ENCODE data around the gene FAXC.
A peak's percentile ranks its signal among the peaks of the same experiment; 100 is the strongest.
"Not testable (repeated sequence)": the region's sequence is repeated elsewhere in the genome, so short reads cannot be mapped to it uniquely, and the experiment has no call there.

Gene FAXC

DNA sequence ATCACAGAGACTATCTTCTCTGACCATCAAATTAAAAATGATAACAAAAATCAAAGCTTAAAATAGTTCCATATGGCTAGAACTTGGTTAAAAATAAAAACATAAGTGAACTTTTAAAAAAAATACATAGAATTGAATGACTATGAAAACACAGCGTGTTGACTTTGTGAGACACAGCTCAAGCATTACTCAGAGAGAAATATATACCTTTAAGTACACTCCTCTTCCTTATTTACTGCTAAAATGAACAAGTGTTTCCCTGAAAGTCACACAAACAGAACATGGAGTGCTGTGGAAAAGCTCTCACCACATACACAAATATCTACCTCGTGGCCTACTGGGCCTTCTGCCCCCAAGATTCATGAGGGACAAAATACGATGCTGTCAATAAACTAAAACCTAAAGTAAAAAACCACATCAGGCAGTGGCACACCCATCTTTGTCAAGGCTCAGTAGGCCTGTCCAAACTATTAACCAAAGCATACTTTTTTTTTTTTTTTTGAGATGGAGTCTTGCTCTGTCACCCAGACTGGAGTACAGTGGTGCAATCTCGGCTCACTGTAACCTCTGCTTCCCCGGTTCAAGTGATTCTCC, 7.5 kb downstream of the FAXC start:
- no peak for DNase-seq (ENCODE audit: low spot score)

DNA sequence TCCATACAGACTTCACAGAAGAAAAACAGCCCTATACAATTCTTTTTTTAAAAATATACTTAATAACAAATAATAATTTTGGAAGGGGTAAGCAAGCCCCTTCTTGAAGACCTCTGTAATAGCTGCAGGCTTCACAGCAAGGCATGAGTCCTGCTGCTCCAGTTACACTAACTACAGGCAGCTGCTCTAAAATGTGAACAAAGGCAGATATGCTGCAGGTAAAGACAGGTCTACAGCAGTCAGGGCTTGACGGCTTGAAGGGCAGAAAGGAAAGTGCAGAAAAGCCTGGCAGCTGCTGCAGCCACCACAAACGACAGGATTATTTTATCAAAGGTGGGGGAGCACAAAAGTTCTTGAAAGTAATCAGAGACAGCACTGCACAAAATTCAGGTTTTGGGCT, 11.3 kb downstream of the FAXC start:
- no peak for DNase-seq (ENCODE audit: low spot score)

DNA sequence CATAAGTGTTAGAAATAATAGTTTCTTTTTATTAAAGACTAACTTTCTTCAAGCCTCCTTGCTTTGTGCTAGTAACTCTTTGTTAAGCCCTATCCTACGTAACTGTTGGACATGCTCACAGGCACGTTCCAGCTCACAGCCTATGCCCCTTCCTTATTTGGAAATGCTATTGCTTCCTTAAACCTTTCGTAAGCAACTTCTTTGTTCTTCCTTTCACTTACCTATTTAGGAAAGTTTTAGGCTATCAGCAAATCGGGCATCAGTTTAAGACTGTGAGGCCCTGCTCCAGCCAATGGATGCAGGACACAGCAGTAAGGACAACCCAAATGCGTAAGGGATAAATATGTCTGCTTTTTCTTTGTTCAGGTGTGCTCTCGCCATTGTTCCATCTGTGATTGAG, 14.2 kb downstream of the FAXC start:
- not testable (repeated sequence) for DNase-seq (ENCODE audit: low spot score)

DNA sequence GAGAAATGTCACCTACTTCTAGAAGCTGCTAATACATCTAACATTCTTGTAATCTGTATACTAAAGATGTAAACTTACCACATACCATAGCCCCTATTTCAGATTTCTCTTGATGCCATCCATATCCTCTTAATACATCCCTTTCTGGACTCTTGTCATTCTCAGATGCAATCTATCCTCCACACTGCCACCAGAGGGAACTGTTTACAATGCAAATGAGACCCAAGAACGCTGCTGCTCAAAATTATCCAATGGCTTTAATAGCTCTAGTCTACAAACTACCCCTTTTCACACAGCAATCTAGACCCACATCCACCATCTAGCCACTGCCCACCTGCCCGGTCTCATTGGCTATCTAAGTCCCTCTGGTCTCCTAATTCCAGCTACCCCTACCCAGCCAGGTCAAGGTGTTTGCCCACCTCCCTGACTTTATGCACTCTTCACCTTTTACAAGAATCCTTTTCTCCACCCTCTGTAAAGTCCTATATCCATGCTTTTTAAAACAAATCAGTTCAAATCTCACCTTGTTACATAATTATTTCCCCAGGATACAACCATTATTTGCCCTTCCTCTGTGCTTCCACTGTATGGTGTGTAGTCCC, 14.8 kb downstream of the FAXC start:
- DNase-seq (ENCODE audit: low spot score): peak; percentile 76

DNA sequence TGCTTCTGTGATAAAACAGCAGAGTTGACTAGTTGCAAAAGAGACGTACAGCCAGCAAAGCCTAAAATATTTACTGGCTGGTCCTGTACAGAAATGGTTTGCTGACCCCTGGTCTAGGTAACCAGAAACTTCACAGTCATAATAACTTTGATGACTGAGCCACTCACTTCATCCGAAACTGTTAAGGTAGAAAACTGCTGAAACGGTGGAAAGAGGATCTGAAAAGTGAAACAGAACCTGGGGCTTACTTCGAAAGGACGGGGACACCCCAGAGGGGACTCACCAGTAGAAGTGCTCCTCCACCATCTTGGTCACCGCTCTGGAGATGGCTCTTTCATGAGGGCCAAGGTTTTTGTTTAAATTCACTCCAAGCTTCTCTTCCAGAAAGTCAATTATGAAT, 16.4 kb downstream of the FAXC start:
- DNase-seq (ENCODE audit: low spot score): no peak

DNA sequence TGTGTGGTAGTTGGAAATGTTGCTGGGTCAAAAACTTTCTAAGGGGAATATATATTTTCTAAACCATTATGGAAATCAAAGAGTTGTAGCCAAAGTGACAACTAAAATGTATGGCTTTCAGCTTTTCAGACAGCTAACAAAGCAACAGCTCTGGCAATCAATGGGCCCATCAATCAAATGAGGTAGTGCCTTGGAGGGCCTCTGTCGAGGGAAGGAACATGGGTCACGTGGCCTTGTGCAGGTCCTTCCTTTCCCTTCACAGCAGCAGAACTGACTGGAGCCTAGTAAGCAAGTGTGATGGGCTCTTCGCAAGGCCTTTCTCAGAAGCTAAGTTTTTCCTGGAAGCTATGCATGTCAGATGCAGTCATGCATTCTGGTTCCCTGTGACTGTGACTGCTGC, 17.9 kb downstream of the FAXC start:
- DNase-seq (ENCODE audit: low spot score): no peak

DNA sequence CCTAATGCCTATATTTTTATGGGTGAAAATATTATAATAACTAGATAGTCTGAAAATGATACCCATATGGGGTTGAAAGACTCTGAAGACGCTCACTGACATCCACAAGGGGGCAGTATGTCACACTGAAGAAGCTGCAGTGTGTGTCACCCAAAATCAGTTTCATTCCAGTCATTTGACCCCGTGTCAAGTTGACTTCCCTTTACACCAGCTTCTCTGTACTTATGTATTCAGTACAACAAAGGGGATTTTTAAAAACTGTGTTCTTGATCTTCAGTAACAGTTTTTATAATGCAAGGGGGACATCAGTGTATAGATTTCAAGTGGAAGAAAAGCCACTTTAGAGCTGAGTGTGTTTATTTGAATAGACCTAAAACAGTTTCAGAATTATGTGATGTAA, 19.3 kb downstream of the FAXC start:
- DNase-seq (ENCODE audit: low spot score): peak; percentile 85

DNA sequence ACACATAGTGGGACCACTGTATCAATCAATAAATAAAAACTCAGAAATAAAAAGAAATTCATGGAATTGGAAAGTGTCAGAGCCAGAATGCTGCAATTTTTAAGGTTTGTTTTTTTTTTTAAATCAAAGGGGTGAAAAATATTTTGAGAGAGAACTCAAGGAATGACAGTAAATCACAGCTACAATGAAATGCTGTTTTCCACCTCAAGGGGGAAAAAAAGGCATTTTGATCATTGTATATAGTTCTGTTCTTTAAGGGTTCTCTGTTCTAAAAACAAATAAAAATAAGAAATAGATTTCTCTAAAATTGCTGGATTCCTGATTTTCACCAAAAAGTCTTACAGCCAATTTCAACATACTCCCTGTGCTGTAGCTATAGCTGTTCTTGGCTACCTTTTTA, 24.5 kb downstream of the FAXC start:
- no peak for DNase-seq (ENCODE audit: low spot score)

DNA sequence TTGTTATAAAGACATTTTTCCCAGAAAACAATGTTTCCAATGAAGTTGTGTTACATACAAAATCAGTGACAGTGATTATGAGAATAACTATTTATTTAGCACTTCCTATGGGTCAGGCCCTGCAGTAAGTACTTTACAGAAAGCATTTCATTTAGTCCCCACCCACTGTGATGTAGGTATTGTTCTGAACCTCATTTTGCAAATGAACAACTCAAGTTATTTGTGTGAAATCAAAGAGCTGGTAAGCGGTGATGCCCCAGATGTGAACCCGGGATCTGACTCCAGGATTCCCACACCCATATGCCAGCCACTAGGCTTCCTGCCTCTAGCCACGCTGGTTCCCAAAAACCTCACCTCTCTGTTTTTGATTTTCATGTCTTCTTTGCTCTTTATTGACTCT, 30.9 kb downstream of the FAXC start:
- no peak for DNase-seq (ENCODE audit: low spot score)

DNA sequence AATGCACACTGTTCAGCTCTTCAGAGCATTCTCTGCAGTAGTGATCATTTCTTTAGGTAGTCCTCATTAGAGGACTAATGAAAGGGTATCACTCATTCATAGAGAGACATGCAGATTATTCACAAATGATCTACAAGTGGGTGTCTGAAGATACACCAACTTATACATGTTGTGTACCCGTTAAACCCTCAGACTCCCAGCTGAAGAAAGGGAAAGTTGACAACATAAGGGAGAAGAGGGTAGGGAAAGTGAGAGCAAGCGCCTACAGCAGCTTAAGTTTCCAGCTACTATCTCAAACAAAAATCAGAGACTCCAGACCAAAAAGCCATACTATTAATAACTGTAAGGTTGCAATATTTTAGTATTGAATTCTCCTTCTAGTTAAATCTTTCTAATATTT, 37.1 kb downstream of the FAXC start:
- no peak for DNase-seq (ENCODE audit: low spot score)

DNA sequence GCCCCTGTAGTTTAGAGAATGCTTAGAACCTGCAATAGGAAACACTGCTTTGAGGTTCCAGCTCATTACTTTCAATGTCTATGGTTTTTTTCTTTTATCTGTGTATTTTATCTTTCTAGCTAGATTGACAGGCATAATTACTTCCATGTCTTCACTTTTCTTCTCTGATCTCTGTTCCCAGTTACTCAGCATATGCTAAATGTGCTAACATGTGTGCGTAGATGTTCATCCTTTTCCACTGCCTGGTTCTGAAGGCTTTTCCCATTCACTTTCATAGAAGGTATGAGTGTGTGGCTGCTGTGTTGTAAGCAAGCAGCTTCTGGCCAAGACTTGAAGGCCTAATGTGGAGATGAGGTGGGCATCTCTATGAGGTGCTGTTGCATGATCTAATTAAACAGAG, 38.9 kb downstream of the FAXC start:
- no peak for DNase-seq (ENCODE audit: low spot score)

DNA sequence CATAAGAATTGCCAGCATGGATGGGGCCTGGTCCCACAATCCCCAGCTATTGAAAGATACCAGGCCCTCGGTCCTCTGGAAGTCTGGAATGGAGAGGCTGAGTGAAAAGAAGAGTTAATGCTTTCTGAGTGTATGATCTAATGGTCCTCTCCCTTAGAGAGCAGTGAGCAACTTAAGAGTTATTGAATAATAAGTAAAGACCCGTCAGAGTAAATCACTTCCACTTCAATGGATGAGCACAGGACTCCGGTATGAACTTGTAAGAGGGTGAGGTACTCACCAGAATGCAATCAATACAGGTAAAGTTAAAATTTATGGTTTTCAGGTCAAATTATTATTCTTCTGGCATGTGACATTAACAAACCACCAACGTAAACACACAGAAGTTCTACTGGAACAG, 39.9 kb downstream of the FAXC start:
- DNase-seq (ENCODE audit: low spot score): no peak

DNA sequence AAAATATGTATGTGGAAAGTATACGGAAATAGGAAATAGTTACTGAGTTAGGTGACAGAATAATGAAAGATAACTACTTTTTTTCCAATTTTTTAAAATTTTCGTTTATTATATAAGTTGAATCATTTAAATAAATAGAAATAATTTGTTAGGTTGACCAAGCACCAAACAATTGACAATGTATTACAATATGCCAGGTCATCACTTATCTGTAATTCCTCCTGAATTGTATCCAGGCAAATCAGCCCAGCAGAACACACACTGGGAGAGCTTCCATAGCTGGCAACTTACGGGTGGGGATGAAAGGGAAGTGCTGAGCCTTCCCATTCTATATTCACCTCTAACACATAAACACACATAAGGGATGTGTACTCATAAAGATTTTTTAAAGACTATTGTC, 40.7 kb downstream of the FAXC start:
- DNase-seq (ENCODE audit: low spot score): no peak

DNA sequence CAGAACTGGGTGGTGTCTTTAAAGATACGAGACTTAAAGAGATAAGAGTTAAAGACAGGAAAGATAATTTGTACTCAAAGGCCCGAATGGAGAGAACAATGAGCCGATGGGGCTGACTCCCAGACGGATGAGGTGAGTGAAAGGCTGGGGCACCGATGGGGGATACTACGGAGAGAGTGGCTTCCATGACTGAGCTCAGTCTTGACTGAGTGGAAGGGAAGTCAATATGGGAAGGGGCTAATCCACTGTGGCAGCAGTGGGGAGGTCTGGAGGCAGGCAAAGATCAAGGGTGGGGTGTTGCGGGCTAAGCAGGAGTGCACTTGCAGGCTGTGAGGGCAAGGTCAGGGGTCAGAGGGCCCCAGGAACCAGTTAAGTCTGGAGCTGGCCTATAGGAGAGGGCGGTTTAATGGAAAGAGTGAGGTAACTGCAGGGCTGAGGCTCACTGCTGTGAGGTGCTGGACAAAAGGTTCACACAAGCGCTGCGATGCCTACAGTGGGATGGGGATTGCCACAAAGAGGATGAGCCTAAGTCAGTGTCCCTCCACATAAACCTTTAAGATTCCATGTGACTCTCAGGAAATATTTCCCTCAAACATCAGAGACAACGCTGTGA, 42.1 kb downstream of the FAXC start:
- DNase-seq (ENCODE audit: low spot score): no peak

DNA sequence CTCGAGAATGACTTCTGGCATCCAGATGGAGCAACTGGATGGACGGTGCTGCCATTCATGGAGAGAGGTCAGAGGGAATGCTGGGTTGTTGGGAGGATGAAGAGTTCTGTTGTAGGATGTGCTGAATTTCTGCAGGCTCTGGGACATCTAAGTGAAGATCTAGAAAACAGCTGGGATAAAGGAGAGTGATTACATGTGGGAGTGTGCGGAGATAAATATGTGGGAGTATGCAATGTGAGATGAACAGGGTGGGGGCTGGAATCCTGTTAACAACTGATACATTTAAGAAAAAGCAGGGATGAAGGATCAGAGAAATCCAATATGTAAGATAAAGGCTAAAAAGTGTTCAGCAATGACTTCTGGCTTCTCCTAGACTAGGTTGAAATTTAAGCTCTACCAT, 43.1 kb downstream of the FAXC start:
- DNase-seq (ENCODE audit: low spot score): no peak

DNA sequence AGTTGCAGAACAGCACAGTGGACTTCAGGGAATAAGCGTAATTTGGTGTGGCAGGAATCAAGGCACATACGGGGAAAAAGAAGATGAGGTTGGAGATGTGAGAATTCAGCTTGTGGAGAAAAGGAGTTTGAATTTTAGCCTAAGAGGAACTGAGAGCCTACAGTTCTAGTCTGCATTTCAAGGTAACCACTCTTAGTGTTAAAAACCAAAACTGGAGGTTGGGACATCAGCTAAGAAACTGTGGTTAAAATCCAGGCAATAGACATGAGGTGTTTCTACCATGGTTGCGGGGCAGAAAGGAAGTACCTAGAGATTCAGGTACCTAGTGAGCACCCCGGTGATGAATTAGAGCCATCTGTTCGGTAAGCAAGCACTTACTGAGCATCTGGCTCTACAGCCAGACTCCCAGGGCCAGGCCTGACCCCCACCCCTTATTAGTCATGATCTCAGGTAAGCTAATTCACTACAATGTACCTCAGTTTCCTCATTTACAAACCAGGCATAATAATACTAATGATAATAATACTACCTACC, 44.4 kb downstream of the FAXC start:
- DNase-seq (ENCODE audit: low spot score): no peak

DNA sequence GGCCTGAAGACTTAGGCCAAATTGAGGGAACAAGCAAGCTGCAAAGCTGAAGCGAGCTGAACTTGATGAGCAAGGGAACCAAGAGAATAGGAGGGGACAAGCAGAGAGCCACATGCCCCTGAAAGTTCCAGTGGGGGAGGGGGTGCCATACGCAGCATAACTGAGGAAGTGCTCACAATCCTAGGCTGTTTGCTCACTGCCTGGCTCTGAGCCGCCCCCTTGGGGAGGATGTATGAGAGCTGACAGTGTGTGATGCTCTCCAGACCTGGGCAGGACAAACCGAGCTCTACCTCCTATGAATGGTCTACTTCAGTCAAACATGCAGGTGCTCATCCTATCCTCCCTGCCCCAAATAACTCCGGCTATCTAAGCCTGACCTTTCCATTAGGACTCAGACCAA, 52.1 kb downstream of the FAXC start:
- no peak for DNase-seq (ENCODE audit: low spot score)

DNA sequence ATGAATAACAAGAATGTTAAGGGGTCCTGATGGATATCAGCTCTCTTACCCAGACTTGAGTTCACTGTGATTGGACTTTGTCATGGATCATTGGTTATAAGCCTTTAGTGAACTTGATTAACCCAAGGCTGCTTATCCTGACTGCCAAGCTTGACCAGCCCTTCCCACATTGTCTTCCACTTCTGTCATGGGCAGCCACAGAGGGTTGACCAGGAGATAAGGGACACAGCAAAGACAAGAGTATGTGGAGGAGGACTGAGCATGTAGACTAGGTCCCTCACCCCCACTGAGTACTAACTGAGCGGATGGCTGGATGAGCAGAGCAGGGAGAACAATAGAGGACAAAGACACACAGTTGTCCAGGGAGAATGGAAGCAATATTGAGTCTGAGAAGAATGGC, 52.5 kb downstream of the FAXC start:
- DNase-seq (ENCODE audit: low spot score): no peak

DNA sequence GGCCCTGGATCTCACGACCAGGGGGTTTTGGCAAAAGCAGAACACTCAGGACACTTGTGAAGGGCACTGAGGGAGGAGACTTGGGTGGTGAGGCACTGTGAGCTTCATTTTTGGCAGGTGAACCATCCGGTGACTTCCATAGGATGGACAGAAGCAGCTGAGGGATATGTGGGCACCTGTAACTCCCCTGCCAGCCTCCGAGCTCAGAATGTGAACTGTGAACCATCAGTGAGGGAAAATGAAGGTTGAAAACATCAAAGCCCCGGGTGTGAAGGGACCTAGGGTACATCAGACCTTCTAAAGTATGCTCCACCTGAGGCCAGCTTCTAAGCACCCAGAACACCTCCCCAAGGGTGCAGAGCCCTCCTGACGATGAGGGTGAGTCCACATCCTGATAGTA, 53.2 kb downstream of the FAXC start:
- no peak for DNase-seq (ENCODE audit: low spot score)

DNA sequence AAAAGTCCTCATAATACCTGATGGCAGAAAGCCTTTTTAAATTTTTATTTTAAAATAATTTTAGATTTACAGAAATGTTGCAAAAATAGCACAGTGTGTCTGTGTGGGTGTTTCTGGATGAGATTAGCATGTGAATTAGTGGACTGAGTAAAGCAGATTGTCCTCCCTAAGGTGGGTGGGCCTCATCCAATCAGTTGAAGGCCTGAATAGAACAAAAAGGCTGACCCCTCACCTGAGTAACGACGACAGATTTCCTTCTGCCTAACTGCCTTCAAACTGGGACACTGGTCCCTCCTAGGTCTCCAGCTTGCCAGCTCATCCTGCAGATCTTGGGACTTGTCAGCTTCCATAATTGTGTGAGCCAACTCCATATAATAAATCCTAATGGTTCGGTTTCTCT, 54.2 kb downstream of the FAXC start:
- DNase-seq (ENCODE audit: low spot score): no peak

DNA sequence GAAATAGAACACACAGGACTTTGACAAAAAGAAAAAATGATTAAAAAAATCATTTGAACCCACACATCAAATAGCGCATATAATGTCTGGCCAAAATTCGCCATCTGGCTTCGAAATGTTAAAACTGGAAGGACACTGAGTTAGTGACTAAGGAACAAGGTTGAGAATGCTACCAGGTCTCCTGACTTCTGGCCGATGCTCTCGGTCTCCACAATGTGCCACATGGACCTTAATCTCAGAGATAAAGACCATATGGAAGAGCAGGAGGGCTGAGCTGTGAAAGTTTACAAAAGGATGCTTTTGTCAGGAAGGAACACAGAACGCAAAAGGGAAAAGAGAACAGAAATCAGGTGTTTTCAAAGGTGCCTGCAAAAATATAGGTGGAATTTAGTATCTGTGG, 54.7 kb downstream of the FAXC start:
- no peak for DNase-seq (ENCODE audit: low spot score)

DNA sequence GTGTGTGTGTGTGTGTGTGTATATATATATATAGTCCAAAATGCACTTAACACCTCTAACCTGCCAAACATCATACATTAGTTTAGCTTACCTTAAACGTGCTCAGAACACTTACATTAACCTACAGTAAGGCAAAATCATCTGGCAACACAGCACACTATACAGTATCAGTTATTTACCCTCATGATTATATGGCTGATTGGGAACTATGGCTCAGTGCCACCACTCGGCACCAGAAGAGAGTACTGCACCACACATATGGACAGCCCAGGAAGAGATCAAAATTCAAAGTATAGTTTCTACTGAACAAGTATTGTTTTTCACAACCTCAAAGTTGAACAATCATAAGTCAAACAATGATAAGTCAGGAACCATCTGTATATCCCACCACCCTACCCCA, 59.8 kb downstream of the FAXC start:
- DNase-seq (ENCODE audit: low spot score): no peak

DNA sequence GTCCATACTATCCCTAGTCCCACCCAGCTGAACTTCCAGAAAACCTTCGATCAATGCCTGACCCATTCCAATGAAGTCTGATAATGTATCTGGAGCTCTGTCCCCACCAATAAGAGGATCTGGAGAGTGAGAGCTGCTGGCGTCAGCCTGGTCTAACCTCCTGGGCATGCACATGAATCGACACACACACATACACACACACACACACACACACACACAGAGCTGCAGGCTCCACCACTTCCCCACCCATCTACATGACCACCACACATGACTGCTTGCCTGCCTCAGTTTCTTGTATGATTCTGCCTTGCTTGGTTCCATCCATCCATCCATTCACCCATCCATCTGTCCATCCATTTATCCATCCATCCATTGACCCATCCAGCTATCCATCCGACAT, 60.8 kb downstream of the FAXC start:
- DNase-seq (ENCODE audit: low spot score): no peak

DNA sequence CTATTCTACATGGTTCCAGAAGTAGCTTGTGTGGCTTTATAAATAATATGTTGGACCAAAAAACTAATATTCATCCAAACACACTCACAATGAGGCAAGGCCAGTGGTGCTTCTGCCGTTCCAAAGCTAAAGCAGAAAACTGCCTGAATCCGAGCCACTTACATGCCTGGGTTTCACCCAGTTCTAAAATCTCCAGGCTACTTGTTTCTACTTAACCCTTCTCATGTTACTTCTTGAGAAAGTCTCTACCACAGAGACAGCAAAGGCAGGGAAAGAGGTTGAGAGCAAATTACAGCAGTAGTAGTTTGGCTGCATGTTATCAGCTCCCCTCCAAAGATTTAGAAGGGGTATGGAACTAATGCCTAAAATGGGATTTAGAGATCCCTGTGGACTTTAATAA, 62.0 kb downstream of the FAXC start:
- no peak for DNase-seq (ENCODE audit: low spot score)
